WERI-Rb-1 (cell line): ENCODE results near the gene KCND2.

Experiments
- DNase-seq: peaks from one replicate; pipeline ENCODE4 v3.0.0-alpha.2; 2020
- H3K27ac ChIP-seq: fragments of 250-450 bp; sonication (Bioruptor Pico); 2 replicates; pipeline ENCODE4 v1.5.1; 2020; ENCODE audit warnings: mild to moderate bottlenecking, moderate library complexity
- H3K27me3 ChIP-seq: fragments of 250-450 bp; sonication (Bioruptor Pico); 2 replicates; pipeline ENCODE4 v1.5.1; 2021; ENCODE audit warnings: mild to moderate bottlenecking, low read depth, moderate library complexity; ENCODE audit not compliant: insufficient read depth, severe bottlenecking
- H3K36me3 ChIP-seq: fragments of 250-450 bp; sonication (Bioruptor Pico); 2 replicates; pipeline ENCODE4 v1.5.1; 2020; ENCODE audit warnings: mild to moderate bottlenecking, moderate library complexity
- H3K4me3 ChIP-seq: 2 replicates; pipeline ENCODE4 v1.5.1; 2011; ENCODE audit warnings: low read depth, mild to moderate bottlenecking, control low read depth, low read length
- H3K9me3 ChIP-seq: fragments of 250-450 bp; sonication (Bioruptor Pico); 2 replicates; pipeline ENCODE4 v1.5.1; 2021; ENCODE audit warnings: mild to moderate bottlenecking, moderate library complexity; ENCODE audit not compliant: severe bottlenecking
- TF ChIP-seq, protein P1 (sequence below): IDR thresholded peaks from 2 replicates; pipeline ENCODE4 v1.5.1; 2011; ENCODE audit warnings: low read depth, mild to moderate bottlenecking, control low read depth, inconsistent platforms, low read length

KCND2 gene

DNA sequence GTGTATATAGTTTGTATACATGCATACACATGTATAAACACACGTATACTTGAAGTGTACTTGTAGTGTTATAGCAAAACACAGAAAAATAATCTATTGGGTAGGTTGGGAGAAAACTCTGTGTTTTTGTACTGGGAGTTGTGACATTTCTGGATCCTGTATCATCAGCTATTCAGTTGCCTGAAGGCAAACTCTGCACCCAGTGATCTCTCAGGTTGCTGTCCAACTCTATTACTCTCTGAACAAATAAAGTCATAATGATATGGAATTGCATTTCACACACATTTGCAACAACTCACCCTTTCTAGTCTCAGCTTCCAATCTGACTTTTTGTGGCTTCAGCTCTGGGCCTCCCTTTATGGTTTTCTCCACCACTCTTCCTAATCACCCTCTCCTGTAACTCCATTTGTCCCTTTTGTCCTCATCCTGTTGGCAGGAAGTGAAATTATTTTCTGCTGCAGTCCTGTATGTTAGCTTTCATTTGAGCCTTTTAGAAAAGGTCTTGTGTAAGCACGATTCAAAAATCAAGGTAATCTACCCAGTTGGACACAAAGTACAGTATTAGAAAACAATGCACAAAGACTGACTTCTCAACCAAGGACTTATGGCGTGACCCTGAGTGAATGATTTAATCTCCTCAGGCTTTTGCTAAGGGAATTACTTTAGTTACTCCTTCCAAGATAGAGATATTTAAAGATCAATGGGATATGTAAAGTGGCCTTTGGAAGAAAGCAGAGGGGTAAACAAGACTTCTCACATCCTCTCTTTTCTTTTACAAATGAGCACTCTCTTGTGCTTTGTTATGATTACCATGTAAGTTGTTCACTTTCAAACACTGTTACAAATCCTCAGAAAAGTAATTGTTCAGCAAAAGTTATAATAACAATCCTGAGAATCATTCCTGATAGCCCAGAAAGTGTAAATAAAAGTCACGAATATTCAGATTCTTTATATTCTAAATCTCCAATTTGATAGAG lies 249.1 kb downstream of the KCND2 start:
- Histone ChIP-seq H3K36me3 (no peaks in the 10 kb centered on the region), H3K27ac (no peak overlapping the region), H3K27me3 (no peaks in the 10 kb centered on the region), H3K9me3 (no peaks in the 10 kb centered on the region), H3K4me3 (no peak overlapping the region)
- TF ChIP-seq, protein P1, sequence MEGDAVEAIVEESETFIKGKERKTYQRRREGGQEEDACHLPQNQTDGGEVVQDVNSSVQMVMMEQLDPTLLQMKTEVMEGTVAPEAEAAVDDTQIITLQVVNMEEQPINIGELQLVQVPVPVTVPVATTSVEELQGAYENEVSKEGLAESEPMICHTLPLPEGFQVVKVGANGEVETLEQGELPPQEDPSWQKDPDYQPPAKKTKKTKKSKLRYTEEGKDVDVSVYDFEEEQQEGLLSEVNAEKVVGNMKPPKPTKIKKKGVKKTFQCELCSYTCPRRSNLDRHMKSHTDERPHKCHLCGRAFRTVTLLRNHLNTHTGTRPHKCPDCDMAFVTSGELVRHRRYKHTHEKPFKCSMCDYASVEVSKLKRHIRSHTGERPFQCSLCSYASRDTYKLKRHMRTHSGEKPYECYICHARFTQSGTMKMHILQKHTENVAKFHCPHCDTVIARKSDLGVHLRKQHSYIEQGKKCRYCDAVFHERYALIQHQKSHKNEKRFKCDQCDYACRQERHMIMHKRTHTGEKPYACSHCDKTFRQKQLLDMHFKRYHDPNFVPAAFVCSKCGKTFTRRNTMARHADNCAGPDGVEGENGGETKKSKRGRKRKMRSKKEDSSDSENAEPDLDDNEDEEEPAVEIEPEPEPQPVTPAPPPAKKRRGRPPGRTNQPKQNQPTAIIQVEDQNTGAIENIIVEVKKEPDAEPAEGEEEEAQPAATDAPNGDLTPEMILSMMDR = no peak
- no peak for DNase-seq

DNA sequence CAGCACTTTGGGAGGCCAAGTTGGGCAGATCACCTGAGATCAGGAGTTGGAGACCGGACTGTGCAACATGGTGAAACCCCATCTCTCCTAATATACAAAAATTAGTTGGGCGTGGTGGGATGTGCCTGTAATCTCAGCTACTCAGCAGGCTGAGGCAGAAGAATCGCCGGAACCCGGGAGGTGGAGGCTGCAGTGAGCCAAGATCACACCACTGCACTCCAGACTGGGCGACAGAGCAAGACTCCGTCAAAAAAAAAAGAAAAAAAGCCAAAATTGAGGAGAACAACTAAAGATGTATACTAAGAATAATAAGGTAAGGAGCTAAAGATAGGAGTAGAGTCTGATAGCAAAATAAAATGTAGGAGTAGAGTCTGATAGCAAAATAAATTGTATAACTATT lies 251.0 kb downstream of the KCND2 start:
- TF ChIP-seq, protein P1 = no peak
- Histone ChIP-seq H3K9me3 (no peaks in the 10 kb centered on the region), H3K27ac (no peak overlapping the region), H3K27me3 (no peaks in the 10 kb centered on the region), H3K4me3 (no peak overlapping the region), H3K36me3 (no peaks in the 10 kb centered on the region)
- DNase-seq = no peak

DNA sequence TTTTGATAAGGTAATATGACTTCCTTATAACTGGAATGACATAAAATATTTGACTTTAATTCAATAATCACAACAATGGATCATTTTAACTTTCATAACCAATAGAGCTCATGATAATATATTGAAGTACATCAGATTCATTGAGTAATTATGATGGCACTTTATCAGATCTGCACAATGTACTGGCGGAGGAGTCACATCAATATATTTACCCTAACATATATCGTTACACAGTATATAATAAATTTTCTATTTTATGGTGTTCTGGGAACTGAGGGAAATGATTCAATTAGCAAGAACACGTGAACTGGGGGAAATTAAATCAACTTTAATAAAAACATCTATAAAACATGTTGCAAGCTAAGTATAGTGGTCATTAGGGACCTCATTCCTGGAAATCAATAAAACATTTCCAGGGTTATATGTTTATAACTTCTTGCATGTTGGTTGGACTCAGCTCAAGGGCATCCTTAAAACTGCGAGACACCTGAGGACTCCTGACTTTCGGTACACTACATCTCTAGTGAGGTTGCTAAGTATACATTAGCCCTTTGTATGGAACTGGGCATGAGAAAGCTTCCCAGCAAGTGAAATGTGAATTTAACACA lies 254.0 kb downstream of the KCND2 start:
- H3K9me3 ChIP-seq = no peaks in the 10 kb centered on the region
- no peak overlapping the region for H3K27ac ChIP-seq
- TF ChIP-seq, protein P1 = no peak
- H3K4me3 ChIP-seq = no peak overlapping the region
- H3K36me3 ChIP-seq = no peaks in the 10 kb centered on the region
- no peak for DNase-seq
- no peaks in the 10 kb centered on the region for H3K27me3 ChIP-seq

DNA sequence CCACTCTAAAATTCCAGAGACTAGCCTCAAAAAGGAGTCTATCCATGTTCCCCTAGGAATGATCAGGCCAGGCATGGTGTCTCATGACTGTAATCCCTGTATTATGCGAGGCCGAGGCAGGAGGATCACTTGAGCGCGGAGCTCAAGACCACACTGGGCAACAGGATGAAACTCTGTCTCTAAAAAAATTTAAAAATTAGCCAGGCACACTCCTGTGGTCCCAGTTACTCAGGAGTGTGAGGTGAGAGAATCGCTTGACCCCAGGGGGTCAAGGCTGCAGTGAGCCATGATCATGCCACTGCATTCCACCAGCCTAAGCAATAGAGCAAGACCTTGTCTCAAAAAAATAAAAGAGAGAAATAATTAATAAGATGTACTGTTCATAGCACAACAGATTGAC lies 256.8 kb downstream of the KCND2 start:
- Histone ChIP-seq H3K36me3 (no peaks in the 10 kb centered on the region), H3K9me3 (no peaks in the 10 kb centered on the region), H3K27ac (no peak overlapping the region), H3K27me3 (no peaks in the 10 kb centered on the region), H3K4me3 (no peak overlapping the region)
- TF ChIP-seq, protein P1 = no peak
- no peak for DNase-seq

DNA sequence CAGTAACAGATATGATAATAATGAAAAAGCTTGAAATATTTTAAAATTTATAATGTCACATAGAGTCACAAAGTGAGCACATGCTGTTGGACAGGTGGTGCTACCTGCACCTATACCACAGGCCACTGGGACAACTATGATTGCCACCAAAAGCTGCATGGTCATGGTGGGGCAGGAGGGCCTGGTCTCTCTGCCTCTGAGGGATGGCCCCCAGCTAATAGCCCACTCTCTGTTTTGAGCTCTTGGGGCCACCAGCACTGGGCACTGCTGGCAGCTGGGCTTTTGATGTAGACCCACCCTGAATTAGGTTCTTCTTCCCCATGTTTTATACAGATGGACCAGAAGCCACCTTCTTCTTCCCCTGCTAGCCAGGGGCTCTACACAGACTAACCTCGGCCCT lies 265.4 kb downstream of the KCND2 start:
- no peak overlapping the region for H3K27ac ChIP-seq
- H3K9me3 ChIP-seq = no peaks in the 10 kb centered on the region
- TF ChIP-seq, protein P1 = no peak
- H3K27me3 ChIP-seq = no peaks in the 10 kb centered on the region
- no peak for DNase-seq
- H3K4me3 ChIP-seq = no peak overlapping the region
- H3K36me3 ChIP-seq = no peaks in the 10 kb centered on the region
